ENCODE measurements around the gene CYBC1. TPM values are rescaled to one million over a fixed set of nuclear protein-coding genes. Genes with fewer than 3 reads are reported as not detected.

Gene CYBC1
- total and polyA plus RNA-seq, 2 of the 4 experiments (the other 2 are of a cell fraction): 75.1 to 76.7 TPM

DNA sequence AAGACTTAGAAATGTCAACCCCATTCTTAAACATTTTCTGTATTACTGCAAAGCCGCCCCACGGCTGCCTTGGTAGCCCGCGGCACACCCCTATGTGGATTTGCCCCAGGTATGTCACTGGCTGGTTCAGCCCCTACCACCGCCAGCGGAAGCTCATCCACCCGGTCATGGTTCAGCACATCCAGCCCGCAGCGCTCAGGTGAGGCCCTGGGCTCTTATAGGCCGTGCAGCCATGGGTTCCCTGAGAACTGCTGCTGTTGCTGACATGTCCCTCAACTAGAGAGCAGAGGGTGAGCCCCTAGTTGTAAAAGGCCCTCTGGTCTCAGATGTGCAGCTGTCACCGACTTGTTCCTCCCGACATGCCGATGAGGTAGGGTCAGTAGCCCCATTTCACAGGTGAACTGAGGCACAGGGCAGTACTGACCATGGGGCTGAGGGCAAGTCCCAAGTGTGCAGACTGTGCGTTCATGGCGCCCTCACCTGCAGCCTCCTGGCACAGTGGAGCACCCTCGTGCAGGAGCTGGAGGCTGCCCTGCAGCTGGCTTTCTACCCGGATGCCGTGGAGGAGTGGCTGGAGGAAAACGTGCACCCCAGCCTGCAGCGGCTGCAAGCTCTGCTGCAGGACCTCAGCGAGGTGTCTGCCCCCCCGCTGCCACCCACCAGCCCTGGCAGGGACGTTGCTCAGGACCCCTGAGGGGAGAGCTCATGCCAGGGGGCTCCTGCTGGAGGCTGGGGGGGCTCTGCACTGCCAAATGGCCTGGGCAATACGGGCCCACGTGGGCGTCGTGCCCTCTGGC is 8.7 kb downstream of the CYBC1 start (continued):
- TF ChIP-seq SMC3 (IDR thresholded peaks at IDR 0.05; ENCODE audit: low read depth, low read length): no peak

- Histone ChIP-seq H3K23ac (ENCODE audit: low read depth, low read length) (no peak overlapping the region), H3K9ac (ENCODE audit: low read depth, low read length) (no peak overlapping the region), H3K27me3 (ENCODE audit: control insufficient read depth, insufficient read depth, low read length) (no peaks in the 10 kb centered on the region), H3K56ac (ENCODE audit: extremely low read depth, insufficient read depth, low read length) (no peak overlapping the region), H2BK20ac (ENCODE audit: low read depth, low read length) (no peak overlapping the region), H3K4me2 (ENCODE audit: low read depth, low read length) (no peak overlapping the region), H2AK9ac (replicated peaks; ENCODE audit: low read depth, low read length, poor library complexity) (no peak overlapping the region), H3K4ac (ENCODE audit: low read depth, low read length) (no peak overlapping the region), H2AFZ (replicated peaks; ENCODE audit: low read length, poor library complexity) (no peak overlapping the region), H2BK120ac (ENCODE audit: low read depth, low read length) (no peak overlapping the region), H3K27ac (ENCODE audit: insufficient read depth, low read length) (no peak overlapping the region), H3K14ac (replicated peaks; ENCODE audit: low read depth, low read length) (no peak overlapping the region), H4K20me1 (ENCODE audit: insufficient read depth, low read length) (peaks cover 13% of the 10 kb centered on the region; the same call in 1 of the 2 replicates), H3K18ac (ENCODE audit: low read depth, low read length) (no peak overlapping the region), H3K9me3 (ENCODE audit: control insufficient read depth, insufficient read depth, low read length) (no peaks in the 10 kb centered on the region), H3K79me1 (ENCODE audit: low read depth in 1 of 2, low read length in 2 of 2) (peaks cover 0 to 7% of the 10 kb centered on the region in 2 experiments; a peak in 2 of 4 replicates), H4K8ac (ENCODE audit: low read depth in 2 of 2, low read length in 2 of 2) (no peak overlapping the region), H2BK15ac (ENCODE audit: low read depth, low read length) (no peak overlapping the region), H2BK5ac (ENCODE audit: low read depth, low read length, poor library complexity, severe bottlenecking) (no peak overlapping the region), H3K4me1 (ENCODE audit: control insufficient read depth, insufficient read depth, low read length) (no peaks in the 10 kb centered on the region; the same call in 1 of the 2 replicates), H2AK5ac (ENCODE audit: low read depth, low read length) (no peak overlapping the region), H3K4me3 (ENCODE audit: insufficient read depth, low read depth, low read length) (no peak overlapping the region), H4K91ac (ENCODE audit: insufficient read depth, low read depth, low read length) (no peak overlapping the region), H3K36me3 (ENCODE audit: control insufficient read depth, insufficient read depth, low read length) (peaks cover 38% of the 10 kb centered on the region), H3K9me1 (ENCODE audit: insufficient read depth, low read length) (no peaks in the 10 kb centered on the region; the same call in 1 of the 2 replicates), H4K5ac (ENCODE audit: low read depth, low read length) (no peak overlapping the region)
- no TSS peak for BruUV-seq (replicated peaks)
- DNase-seq (no peak), ATAC-seq (ENCODE audit: low read depth) (no peak)
- intact Hi-C loops (cut with micrococcal nuclease) (no loop called here), dilution Hi-C loops (cut with HindIII; ENCODE audit: low sequenced_read_pairs, unreplicated experiment) (no loop called here), in situ Hi-C loops (cut with MboI; ENCODE audit: low sequenced_read_pairs) (no loop called here)
- POLR2A ChIA-PET (ENCODE audit: unreplicated experiment): no interaction called here
- CTCF ChIA-PET: no interaction called here
- WGBS, 2 experiments (ENCODE audit: extremely low coverage in 2 of 2, insufficient read length in 1 of 2): 90% methylated on average over 5 of the region's 17 CpGs; no CpG with 5 or more reads in 1 of the 2 experiments
- TF ChIP-seq FOS (IDR thresholded peaks at IDR 0.05; ENCODE audit: low read depth, low read length) (no peak), MAZ (IDR thresholded peaks at IDR 0.05; ENCODE audit: borderline replicate concordance, low read depth, low read length) (no peak), CHD1 (IDR thresholded peaks at IDR 0.05; ENCODE audit: low read depth, low read length) (no peak), CEBPB (IDR thresholded peaks at IDR 0.05; ENCODE audit: low read depth, low read length) (no peak), POLR2A (IDR thresholded peaks at IDR 0.05; ENCODE audit: low read depth, low read length) (no peak)
- TF ChIP-seq, protein P1, sequence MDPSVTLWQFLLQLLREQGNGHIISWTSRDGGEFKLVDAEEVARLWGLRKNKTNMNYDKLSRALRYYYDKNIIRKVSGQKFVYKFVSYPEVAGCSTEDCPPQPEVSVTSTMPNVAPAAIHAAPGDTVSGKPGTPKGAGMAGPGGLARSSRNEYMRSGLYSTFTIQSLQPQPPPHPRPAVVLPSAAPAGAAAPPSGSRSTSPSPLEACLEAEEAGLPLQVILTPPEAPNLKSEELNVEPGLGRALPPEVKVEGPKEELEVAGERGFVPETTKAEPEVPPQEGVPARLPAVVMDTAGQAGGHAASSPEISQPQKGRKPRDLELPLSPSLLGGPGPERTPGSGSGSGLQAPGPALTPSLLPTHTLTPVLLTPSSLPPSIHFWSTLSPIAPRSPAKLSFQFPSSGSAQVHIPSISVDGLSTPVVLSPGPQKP (IDR thresholded peaks at IDR 0.05; ENCODE audit: borderline replicate concordance, low read depth, low read length): no peak
These were observed 9.4 kb downstream of the CYBC1 start for GRCh38 chr17:82440991-82441627.

Measured in IMR-90 (cell line).